ENCODE data around the gene RAB23. TPM values are rescaled to one million over a fixed set of nuclear protein-coding genes. Genes with fewer than 3 reads are reported as not detected.

RAB23 gene
- total and polyA plus RNA-seq, 8 donors, result 0.69 to 4.5 (median 1.6) TPM

DNA sequence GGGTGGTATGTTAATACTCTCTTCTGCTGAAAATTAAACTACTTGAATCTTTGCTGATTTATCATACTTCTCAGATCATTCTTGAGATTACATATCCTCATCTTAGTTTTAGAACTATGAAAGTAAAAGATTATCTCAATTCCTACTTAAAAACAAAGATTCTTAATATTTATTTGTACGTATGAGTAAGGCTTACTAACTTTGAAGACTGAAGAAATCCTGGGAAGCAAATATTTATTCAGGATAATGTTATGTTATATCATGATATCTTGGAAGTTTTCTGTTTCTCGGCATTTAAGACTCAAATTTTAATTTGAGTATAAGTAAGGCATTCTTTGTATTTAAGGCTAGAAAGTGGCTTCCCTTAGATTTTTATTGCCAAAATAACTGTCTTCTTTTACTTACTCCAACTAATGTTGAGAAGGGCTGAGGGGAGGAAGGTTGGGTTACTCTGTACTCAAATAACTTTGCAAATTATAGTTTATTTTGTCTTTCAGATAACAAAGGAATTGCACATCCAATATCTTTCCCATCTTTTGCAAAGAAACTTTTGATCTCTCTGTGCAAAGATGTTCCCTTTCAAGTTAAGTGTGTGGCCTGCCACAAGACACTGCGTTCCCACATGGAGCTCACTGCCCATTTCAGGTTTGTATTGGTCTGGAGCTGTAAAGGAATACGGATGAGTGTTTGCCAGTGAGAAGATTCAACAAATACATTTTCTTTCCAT is 80.5 kb downstream of the RAB23 start:
- TF ChIP-seq, protein P1, sequence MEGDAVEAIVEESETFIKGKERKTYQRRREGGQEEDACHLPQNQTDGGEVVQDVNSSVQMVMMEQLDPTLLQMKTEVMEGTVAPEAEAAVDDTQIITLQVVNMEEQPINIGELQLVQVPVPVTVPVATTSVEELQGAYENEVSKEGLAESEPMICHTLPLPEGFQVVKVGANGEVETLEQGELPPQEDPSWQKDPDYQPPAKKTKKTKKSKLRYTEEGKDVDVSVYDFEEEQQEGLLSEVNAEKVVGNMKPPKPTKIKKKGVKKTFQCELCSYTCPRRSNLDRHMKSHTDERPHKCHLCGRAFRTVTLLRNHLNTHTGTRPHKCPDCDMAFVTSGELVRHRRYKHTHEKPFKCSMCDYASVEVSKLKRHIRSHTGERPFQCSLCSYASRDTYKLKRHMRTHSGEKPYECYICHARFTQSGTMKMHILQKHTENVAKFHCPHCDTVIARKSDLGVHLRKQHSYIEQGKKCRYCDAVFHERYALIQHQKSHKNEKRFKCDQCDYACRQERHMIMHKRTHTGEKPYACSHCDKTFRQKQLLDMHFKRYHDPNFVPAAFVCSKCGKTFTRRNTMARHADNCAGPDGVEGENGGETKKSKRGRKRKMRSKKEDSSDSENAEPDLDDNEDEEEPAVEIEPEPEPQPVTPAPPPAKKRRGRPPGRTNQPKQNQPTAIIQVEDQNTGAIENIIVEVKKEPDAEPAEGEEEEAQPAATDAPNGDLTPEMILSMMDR (IDR thresholded peaks at IDR 0.05), result no peak
- intact Hi-C loops (cut with DNase I), result no loop called here
- DNase-seq, result no peak
- Histone ChIP-seq H3K4me3 (no peak overlapping the region), H3K4me1 (no peaks in the 10 kb centered on the region), H3K27ac (no peak overlapping the region), H3K9me3 (no peaks in the 10 kb centered on the region), H3K27me3 (no peaks in the 10 kb centered on the region), H3K36me3 (peaks cover 0 to 8% (median 5%) of the 10 kb centered on the region in 3 donors)
- no peak for FAIRE-seq
- ATAC-seq, result no peak
- 91 to 94% methylated on average over 4 of the region's 4 CpGs for WGBS, 2 donors

DNA sequence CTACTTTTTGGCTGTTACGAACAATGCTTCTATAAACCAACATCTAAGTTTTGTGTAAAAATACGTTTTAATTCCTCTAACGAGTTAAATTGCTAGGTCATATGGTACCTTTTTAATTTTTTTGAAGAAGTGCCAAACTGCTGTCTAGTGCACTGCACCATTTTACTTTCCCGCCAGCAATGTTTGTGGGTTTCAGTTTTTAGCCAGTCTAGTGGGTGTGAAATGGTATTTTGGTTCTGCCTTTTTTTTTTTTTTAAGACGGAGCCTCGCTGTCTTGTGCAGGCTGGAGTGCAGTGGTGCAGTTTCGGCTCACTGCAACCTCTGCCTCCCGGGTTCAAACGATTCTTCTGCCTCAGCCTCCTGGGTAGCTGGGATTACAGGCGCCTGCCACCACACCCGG is 84.1 kb downstream of the RAB23 start:
- WGBS, 2 donors, result 96% methylated on average over 11 of the region's 11 CpGs
- Histone ChIP-seq H3K27ac (no peak overlapping the region), H3K9me3 (no peaks in the 10 kb centered on the region), H3K4me3 (no peak overlapping the region), H3K27me3 (no peaks in the 10 kb centered on the region), H3K36me3 (peaks cover 0 to 12% (median 5%) of the 10 kb centered on the region in 3 donors), H3K4me1 (no peaks in the 10 kb centered on the region)
- intact Hi-C loops (cut with DNase I), result no loop called here
- TF ChIP-seq, protein P1 (IDR thresholded peaks at IDR 0.05), result no peak
- FAIRE-seq, result no peak
- no peak for DNase-seq
- ATAC-seq, result no peak

GRCh38 chr6:57137350-57137749 is 84.8 kb downstream of the RAB23 start:
- Histone ChIP-seq H3K4me1 (no peaks in the 10 kb centered on the region), H3K27ac (no peak overlapping the region), H3K27me3 (no peaks in the 10 kb centered on the region), H3K36me3 (peaks cover 0 to 10% (median 5%) of the 10 kb centered on the region in 3 donors), H3K4me3 (no peak overlapping the region), H3K9me3 (no peaks in the 10 kb centered on the region)
- DNase-seq (no peak), FAIRE-seq (no peak), ATAC-seq (no peak)
- 93 to 97% methylated on average over 2 of the region's 2 CpGs for WGBS, 2 donors
- TF ChIP-seq, protein P1 (IDR thresholded peaks at IDR 0.05), result no peak
- intact Hi-C loops (cut with DNase I), result no loop called here

Other genes with a start within 250 kb of the RAB23 start
- 1 to 10 TPM; 2.3 to 6.7 (median 4.0) TPM for gene KIAA1586, start 175.6 kb downstream of the RAB23 start, total RNA-seq
- gene KIAA1586, start 175.6 kb downstream of the RAB23 start, polyA plus RNA-seq, result 1 to 10 TPM in 1 of 2 donors, under 1 TPM in 1; 0.99 to 3.4 TPM
- gene ZNF451, start 132.1 kb downstream of the RAB23 start, total RNA-seq, result 10 to 100 TPM; 15.8 to 26.7 (median 21.5) TPM
- 10 to 100 TPM in 1 of 2 donors, 1 to 10 TPM in 1; 9.4 to 16.8 TPM for gene ZNF451, start 132.1 kb downstream of the RAB23 start, polyA plus RNA-seq
- gene BAG2, start 50.0 kb downstream of the RAB23 start, total RNA-seq, result 1 to 10 TPM in 2 of 6 donors, under 1 TPM in 4; 0.46 to 1.6 (median 0.97) TPM
- 1 to 10 TPM in 1 of 2 donors, under 1 TPM in 1; 0.72 to 1.5 TPM for gene BAG2, start 50.0 kb downstream of the RAB23 start, polyA plus RNA-seq
- gene PRIM2, start 95.3 kb upstream of the RAB23 start, total RNA-seq, result 1 to 10 TPM; 2.7 to 7.2 (median 4.0) TPM
- 1 to 10 TPM; 1.6 to 2.5 TPM for gene PRIM2, start 95.3 kb upstream of the RAB23 start, polyA plus RNA-seq